Ramos (cell line): Measurements from ENCODE around the gene KRTAP13-1.

Source experiments
- in situ Hi-C: fragments of 300-500 bp; cut with MboI; formaldehyde crosslinking; loops from one replicate; pipeline ENCODE4 v1.14.3; 2022; ENCODE audit warnings: low sequenced_read_pairs; ENCODE audit not compliant: unreplicated experiment

The KRTAP13-1 gene

GRCh38 chr21:30395731-30396130 lies at the start of gene KRTAP13-1:
Gene KRTAP13-1, plus strand, starts transcription at chr21:30396031. Its CDS starts 56 bp downstream, at chr21:30396087.
- in situ Hi-C loops: no loop called here

GRCh38 chr21:30348506-30348905 lies 47.3 kb upstream of the KRTAP13-1 start, which contains the start of gene KRTAP23-1:
Gene KRTAP23-1, minus strand, starts transcription at chr21:30348606. Its CDS starts 0 bp downstream, at chr21:30348606.
- in situ Hi-C loops: loop anchor here (25.0 kb wide), 1 partner anchor 739 kb away; no protein-coding TSS in a partner anchor

GRCh38 chr21:30349572-30349971 lies 46.3 kb upstream of the KRTAP13-1 start:
- in situ Hi-C loops: loop anchor here (25.0 kb wide), 1 partner anchor 738 kb away; no protein-coding TSS in a partner anchor

GRCh38 chr21:30351534-30351933 lies 44.3 kb upstream of the KRTAP13-1 start:
- in situ Hi-C loops: no loop called here

GRCh38 chr21:30354308-30355005 lies 41.4 kb upstream of the KRTAP13-1 start:
- in situ Hi-C loops: no loop called here

- in situ Hi-C loops: no loop called here
Observed at GRCh38 chr21:30355906-30356305, 39.9 kb upstream of the KRTAP13-1 start.

GRCh38 chr21:30372139-30372770 lies 23.6 kb upstream of the KRTAP13-1 start, which contains the start of gene KRTAP13-2:
Gene KRTAP13-2, minus strand, starts transcription at chr21:30372271. Its CDS starts 58 bp downstream, at chr21:30372213.
- in situ Hi-C loops: no loop called here

- in situ Hi-C loops: no loop called here
Observed at GRCh38 chr21:30382201-30382600, 13.6 kb upstream of the KRTAP13-1 start.

- in situ Hi-C loops: no loop called here
Observed at GRCh38 chr21:30391492-30392025, 4.3 kb upstream of the KRTAP13-1 start.

- in situ Hi-C loops: no loop called here
Observed at GRCh38 chr21:30408782-30409494, 13.1 kb downstream of the KRTAP13-1 start.

- in situ Hi-C loops: no loop called here
Observed at GRCh38 chr21:30415993-30416392, 20.2 kb downstream of the KRTAP13-1 start.

GRCh38 chr21:30425826-30426225 lies 30.0 kb downstream of the KRTAP13-1 start, which contains the start of gene KRTAP13-3:
Gene KRTAP13-3, minus strand, starts transcription at chr21:30425926. Its CDS starts 14 bp downstream, at chr21:30425912.
- in situ Hi-C loops: no loop called here

GRCh38 chr21:30426731-30427130 lies 30.9 kb downstream of the KRTAP13-1 start:
- in situ Hi-C loops: no loop called here

- in situ Hi-C loops: no loop called here
Observed at GRCh38 chr21:30430170-30430655, 34.4 kb downstream of the KRTAP13-1 start, which contains the start of gene KRTAP13-4. Gene KRTAP13-4, plus strand, starts transcription at chr21:30430220. Its CDS starts 56 bp downstream, at chr21:30430276.

GRCh38 chr21:30434033-30434631 lies 38.3 kb downstream of the KRTAP13-1 start:
- in situ Hi-C loops: no loop called here

- in situ Hi-C loops: no loop called here
Observed at GRCh38 chr21:30437010-30437565, 41.3 kb downstream of the KRTAP13-1 start.

- in situ Hi-C loops: no loop called here
Observed at GRCh38 chr21:30439975-30440374, 44.1 kb downstream of the KRTAP13-1 start, which contains the start of gene KRTAP15-1. Gene KRTAP15-1, plus strand, starts transcription at chr21:30440275. Its CDS starts 53 bp downstream, at chr21:30440328.

GRCh38 chr21:30443226-30443625 lies 47.4 kb downstream of the KRTAP13-1 start:
- in situ Hi-C loops: no loop called here

GRCh38 chr21:30444204-30444603 lies 48.4 kb downstream of the KRTAP13-1 start:
- in situ Hi-C loops: no loop called here
